A673 (cell line): Measurements from ENCODE around the gene PLSCR1. TPM values are rescaled to one million over a fixed set of nuclear protein-coding genes. Genes with fewer than 3 reads are reported as not detected.
A peak's percentile ranks its signal among the peaks of the same experiment; 100 is the strongest.

Experiments
- BruUV-seq: library from RNA; stranded (reverse); fragments of 400-500 nt; replicated peaks from 2 replicates; lab custom pipeline; 2021; lab: Mats Ljungman, UMichigan
- CTCF ChIA-PET: fragments of 300-600 bp; sonication (Branson Sonifier 250); formaldehyde crosslinking; loops from one replicate; lab custom pipeline; 2022; ENCODE audit warnings: antibody characterized with exemption; lab: Charles Lee
- POLR2A ChIA-PET: fragments of 300-600 bp; sonication (Branson Sonifier 250); formaldehyde crosslinking; loops from one replicate; lab custom pipeline; 2022; ENCODE audit warnings: antibody characterized with exemption; ENCODE audit not compliant: low non-redundant PET; lab: Charles Lee
- DNase-seq: peaks from one replicate; pipeline ENCODE4 v3.0.0-alpha.2; 2015; ENCODE audit warnings: low spot score
- H3K27ac ChIP-seq: fragments of 200-600 bp; sonication (generic); 2 replicates; pipeline ENCODE4 v1.5.1; 2016; ENCODE audit warnings: mixed run types, low read depth, mild to moderate bottlenecking, mixed read lengths, antibody characterized with exemption, low read length; ENCODE audit not compliant: poor library complexity, severe bottlenecking
- H3K27me3 ChIP-seq: fragments of 200-600 bp; sonication (generic); replicated peaks from 2 replicates; pipeline ENCODE4 v1.6.1; 2017; ENCODE audit warnings: mixed run types, low read depth, mild to moderate bottlenecking, mixed read lengths, antibody characterized with exemption, low read length; ENCODE audit not compliant: insufficient read depth, poor library complexity
- H3K36me3 ChIP-seq: fragments of 200-600 bp; sonication (generic); 2 replicates; pipeline ENCODE4 v1.6.1; 2016; ENCODE audit warnings: mixed run types, mild to moderate bottlenecking, mixed read lengths, antibody characterized with exemption, low read length; ENCODE audit not compliant: insufficient read depth, poor library complexity, severe bottlenecking
- H3K4me1 ChIP-seq: fragments of 200-600 bp; sonication (generic); 2 replicates; pipeline ENCODE4 v1.6.1; 2017; ENCODE audit warnings: mixed run types, mild to moderate bottlenecking, mixed read lengths, antibody characterized with exemption, low read length; ENCODE audit not compliant: insufficient read depth, poor library complexity, severe bottlenecking
- H3K4me3 ChIP-seq: fragments of 200-600 bp; sonication (generic); 2 replicates; pipeline ENCODE4 v1.5.1; 2016; ENCODE audit warnings: low read depth, mixed run types, mild to moderate bottlenecking, mixed read lengths, low read length; ENCODE audit not compliant: poor library complexity, severe bottlenecking
- H3K9me3 ChIP-seq: fragments of 200-600 bp; sonication (generic); 2 replicates; pipeline ENCODE4 v1.6.1; 2016; ENCODE audit warnings: mixed run types, low read depth, mild to moderate bottlenecking, mixed read lengths, antibody characterized with exemption, low read length; ENCODE audit not compliant: poor library complexity, severe bottlenecking
- EZH2 ChIP-seq: fragments of 200-600 bp; sonication (generic); IDR thresholded peaks from 2 replicates; pipeline ENCODE4 v1.6.1; 2017; ENCODE audit warnings: borderline replicate concordance, low read depth, mild to moderate bottlenecking, mixed read lengths, antibody characterized with exemption, low read length; ENCODE audit not compliant: poor library complexity, severe bottlenecking
- intact Hi-C: fragments of 100-400 bp; cut with micrococcal nuclease; formaldehyde crosslinking; loops from one replicate; pipeline ENCODE4 v1.10.0; 2022; ENCODE audit not compliant: unreplicated experiment
- total RNA-seq: library from RNA; stranded (reverse); gene quantifications from 2 replicates; pipeline ENCODE4 v1.2.3, GENCODE V29; 2021
- TF ChIP-seq, protein P1 (sequence below): fragments of 300-800, 200-600 bp; sonication (generic); conservative IDR thresholded peaks from 2 replicates; pipeline ENCODE4 v1.5.1; 2017; ENCODE audit warnings: low read depth, mild to moderate bottlenecking, antibody characterized with exemption, low read length, moderate library complexity, mixed read lengths

Gene PLSCR1
- total RNA-seq, 1 experiment from 2014 or later = 49.3 TPM

- POLR2A ChIA-PET = no interaction called here
- TF ChIP-seq, protein P1, sequence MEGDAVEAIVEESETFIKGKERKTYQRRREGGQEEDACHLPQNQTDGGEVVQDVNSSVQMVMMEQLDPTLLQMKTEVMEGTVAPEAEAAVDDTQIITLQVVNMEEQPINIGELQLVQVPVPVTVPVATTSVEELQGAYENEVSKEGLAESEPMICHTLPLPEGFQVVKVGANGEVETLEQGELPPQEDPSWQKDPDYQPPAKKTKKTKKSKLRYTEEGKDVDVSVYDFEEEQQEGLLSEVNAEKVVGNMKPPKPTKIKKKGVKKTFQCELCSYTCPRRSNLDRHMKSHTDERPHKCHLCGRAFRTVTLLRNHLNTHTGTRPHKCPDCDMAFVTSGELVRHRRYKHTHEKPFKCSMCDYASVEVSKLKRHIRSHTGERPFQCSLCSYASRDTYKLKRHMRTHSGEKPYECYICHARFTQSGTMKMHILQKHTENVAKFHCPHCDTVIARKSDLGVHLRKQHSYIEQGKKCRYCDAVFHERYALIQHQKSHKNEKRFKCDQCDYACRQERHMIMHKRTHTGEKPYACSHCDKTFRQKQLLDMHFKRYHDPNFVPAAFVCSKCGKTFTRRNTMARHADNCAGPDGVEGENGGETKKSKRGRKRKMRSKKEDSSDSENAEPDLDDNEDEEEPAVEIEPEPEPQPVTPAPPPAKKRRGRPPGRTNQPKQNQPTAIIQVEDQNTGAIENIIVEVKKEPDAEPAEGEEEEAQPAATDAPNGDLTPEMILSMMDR = no peak
- TF ChIP-seq EZH2 = no peak
- H3K9me3 ChIP-seq = no peaks in the 10 kb centered on the region
- peaks cover 44% of the 10 kb centered on the region for H3K4me1 ChIP-seq
- H3K4me3 ChIP-seq = no peak overlapping the region
- H3K27me3 ChIP-seq = no peaks in the 10 kb centered on the region
- DNase-seq = peak; percentile 4
- no peaks in the 10 kb centered on the region for H3K36me3 ChIP-seq
- peak overlapping the region; percentile 40 for H3K27ac ChIP-seq
- intact Hi-C loops = no loop called here
- CTCF ChIA-PET = no interaction called here
- no TSS peak for BruUV-seq
Observed at GRCh38 chr3:146504498-146505197, 39.8 kb downstream of the PLSCR1 start.

DNA sequence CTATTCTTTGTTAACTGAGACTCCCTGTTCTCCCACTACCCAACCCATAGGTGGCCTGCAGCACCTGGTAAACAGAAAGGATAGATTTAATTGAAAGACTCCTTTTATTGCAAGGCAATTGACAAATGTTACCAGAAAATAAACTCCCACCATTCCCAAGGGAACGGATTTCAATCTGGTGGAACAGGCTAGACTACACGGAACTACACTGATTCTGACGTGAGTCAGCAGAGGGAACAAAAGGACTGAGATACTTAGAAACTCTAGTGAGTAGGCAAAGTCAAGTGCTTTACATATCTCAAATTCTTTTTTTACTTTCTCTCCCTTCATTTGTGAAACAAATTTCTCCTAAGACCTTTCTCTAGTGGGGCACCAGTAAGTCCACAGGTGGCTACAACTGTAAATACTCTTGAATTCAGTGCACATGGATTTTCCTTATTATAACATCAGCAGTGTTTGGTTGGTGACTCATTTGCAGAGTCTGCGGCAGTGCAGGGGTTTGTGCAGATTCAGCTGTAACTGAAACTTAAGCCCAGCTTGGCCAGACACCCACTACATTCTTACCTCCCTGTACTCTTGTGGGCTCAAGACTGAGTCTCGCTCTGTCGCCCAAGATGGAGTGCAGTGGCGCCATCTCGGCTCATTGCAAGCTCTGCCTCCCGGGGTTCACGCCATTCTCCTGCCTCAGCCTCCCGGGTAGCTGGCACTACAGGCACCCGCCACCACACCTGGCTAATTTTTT is 40.8 kb downstream of the PLSCR1 start:
- intact Hi-C loops = no loop called here
- ChIA-PET CTCF (no interaction called here), POLR2A (interaction anchor here (0.7 kb wide), 1 partner anchor 1080 kb away, joined by 4 read pairs; no protein-coding TSS in a partner anchor)
- H3K4me1 ChIP-seq = peaks cover 44% of the 10 kb centered on the region
- no peaks in the 10 kb centered on the region for H3K36me3 ChIP-seq
- BruUV-seq = no TSS peak
- no peak for TF ChIP-seq EZH2
- TF ChIP-seq, protein P1 = no peak; the same call in 1 of the 2 replicates
- no peaks in the 10 kb centered on the region for H3K9me3 ChIP-seq
- H3K27ac ChIP-seq = peak overlapping the region; percentile 40
- DNase-seq = peak; percentile 80
- no peaks in the 10 kb centered on the region for H3K27me3 ChIP-seq
- H3K4me3 ChIP-seq = no peak overlapping the region

DNA sequence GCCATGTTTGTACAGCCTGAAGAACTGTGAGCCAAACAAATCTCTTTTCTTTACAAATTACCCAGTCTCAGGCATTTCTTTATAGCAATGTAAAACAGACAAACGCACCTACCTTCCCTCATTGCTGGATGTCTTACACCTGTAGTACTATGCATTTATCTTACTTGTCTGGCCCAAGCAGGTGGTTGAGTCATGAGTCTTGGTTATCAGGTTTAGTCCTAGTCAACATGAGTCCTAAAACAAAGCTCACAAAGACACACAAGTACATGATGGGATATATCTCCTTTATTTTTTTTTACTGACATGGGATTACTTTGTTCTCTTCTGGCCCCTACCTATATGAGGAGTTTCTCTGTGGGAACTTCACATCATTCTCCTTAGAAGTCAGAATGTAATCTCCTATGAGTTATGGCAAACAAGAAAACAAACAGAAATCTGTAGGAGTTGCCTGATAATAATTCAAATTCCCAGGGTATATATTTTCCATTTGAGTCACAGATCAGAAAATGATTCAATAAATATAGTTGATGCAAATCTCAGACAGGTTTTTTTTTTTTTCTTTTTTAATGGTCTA is 41.4 kb downstream of the PLSCR1 start:
- intact Hi-C loops = no loop called here
- H3K9me3 ChIP-seq = no peaks in the 10 kb centered on the region

More for the DNA sequence above, 41.4 kb downstream of the PLSCR1 start:
- BruUV-seq = no TSS peak
- TF ChIP-seq, protein P1 = no peak
- TF ChIP-seq EZH2 = no peak
- ChIA-PET CTCF (no interaction called here), POLR2A (interaction anchor here (0.7 kb wide), 1 partner anchor 1081 kb away, joined by 4 read pairs; no protein-coding TSS in a partner anchor)
- Histone ChIP-seq H3K27me3 (no peaks in the 10 kb centered on the region), H3K36me3 (no peaks in the 10 kb centered on the region), H3K27ac (no peak overlapping the region), H3K4me3 (no peak overlapping the region), H3K4me1 (peaks cover 44% of the 10 kb centered on the region)
- DNase-seq = no peak
